CD4-positive, alpha-beta T cell treated with Interleukin-17A for 1 hour (primary cell): ENCODE results near the gene PHF2.
"Not testable (repeated sequence)": the region's sequence is repeated elsewhere in the genome, so short reads cannot be mapped to it uniquely, and the experiment has no call there.

Experiments used
- DNase-seq: peaks from one replicate; pipeline ENCODE4 v3.0.0-alpha.2; 2020

PHF2 gene

DNA sequence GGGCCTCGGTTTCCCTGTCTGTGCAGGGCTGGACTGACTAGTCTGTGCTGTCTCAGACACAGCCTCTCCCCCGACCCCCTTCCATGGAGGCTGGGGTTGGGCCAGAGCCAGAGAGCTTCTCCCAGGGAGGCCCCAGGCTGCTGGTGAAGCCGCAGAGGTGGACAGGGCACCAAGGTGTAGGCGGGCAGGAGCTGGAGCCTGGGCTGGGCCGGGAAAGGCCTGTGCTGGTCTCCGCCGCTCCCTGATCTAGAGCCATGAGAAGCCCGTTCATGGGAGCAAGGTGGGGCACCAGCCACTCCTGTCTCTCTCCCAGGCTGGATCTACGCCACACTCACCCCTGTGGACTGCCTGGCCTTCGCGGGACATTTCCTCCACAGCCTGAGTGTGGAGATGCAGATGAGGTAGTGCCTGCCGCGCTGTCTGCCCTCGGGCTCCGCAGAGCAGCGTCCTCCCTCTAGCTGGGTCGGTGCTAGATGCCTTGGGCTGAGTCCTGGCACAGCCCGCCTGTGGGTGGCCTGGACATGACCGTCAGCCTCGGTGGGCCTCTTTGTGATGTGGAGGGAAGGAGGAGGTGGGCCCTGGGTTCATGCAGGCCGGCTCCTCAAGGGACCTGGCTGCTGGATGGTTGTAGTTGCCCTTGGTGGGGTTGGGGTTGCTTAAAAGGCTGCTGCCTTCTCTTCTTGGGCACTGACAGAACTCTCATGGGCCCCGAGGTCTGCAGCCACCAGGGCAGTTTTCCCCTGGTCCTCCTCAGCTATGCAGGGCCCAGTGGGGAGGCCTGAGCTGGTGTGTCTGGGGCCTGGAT is 79.4 kb downstream of the PHF2 start:
- no peak for DNase-seq

DNA sequence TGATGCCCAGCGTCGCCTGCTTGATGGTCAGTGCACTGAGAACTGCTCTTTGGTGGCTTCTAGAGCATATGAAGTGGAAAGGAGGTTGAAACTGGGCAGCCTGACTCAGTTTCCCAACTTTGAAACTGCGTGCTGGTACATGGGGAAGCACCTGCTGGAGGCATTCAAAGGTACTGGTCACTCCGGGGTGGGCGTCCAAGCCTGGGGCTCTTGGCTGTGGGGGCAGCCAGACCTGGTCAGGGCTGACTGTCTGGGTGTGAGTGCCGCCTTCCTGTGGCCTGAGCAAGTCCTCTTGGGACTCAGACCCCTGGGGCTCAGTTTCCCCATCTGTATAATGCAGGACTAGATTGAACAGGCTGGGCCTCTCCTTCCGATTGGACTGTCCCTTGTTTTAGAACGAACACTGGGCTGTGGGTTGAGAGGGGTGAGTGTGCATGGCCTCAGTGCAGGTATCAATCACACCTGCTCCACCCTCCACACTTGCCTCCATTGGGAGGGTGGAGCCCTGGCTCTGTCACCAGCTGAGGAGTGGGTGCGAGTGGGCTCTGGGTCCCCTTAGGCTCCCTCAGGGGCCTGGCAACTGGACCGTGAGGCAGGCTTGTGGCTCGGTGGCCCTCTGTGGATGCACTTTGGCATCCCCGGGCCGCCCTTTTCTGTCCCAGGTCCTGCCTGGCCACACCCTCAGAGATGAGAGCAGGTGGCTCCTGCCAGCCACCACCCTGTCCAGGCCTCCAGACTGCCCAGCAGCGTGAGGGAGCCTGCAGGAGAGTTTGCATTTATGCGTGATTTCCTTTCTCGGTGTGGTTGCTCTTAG is 80.2 kb downstream of the PHF2 start:
- no peak for DNase-seq

DNA sequence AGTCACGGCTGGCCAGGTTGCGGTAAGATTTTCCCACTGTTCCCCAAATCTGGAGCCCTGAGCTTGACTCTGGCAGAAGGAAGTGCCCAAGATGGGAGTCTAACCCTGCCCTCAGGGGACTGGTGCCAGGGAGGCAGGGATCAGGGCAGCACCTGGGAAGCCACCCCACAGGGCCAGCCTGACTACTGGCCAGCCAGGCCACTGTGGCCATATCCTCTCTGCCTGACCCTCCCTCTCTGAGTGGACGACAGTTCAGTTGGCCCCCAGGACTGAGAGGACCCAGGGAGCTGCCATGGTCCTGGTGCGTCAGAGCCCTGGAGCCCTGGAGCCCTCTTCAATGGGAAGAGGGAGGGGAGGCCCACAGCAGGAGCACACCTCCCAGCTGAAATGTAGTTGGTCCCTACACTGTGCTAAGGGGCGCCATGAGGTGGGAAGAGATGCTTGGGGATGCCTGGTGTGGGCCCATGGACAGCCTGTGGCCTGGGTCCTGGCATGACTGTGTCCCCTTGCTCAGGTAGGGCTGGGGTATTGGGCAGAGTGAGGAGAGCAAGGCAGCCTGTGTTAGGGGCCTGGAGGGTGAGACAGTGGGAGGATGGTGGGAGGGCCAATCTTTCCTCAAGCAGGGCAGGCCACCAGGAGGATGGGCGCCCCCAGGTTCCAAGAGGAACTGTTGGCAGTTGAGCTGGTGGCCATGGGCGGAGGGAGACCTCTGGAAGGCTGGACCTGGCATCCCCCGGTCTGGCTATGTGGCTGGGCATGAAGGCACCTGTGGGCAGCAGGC is 81.1 kb downstream of the PHF2 start:
- no peak for DNase-seq

DNA sequence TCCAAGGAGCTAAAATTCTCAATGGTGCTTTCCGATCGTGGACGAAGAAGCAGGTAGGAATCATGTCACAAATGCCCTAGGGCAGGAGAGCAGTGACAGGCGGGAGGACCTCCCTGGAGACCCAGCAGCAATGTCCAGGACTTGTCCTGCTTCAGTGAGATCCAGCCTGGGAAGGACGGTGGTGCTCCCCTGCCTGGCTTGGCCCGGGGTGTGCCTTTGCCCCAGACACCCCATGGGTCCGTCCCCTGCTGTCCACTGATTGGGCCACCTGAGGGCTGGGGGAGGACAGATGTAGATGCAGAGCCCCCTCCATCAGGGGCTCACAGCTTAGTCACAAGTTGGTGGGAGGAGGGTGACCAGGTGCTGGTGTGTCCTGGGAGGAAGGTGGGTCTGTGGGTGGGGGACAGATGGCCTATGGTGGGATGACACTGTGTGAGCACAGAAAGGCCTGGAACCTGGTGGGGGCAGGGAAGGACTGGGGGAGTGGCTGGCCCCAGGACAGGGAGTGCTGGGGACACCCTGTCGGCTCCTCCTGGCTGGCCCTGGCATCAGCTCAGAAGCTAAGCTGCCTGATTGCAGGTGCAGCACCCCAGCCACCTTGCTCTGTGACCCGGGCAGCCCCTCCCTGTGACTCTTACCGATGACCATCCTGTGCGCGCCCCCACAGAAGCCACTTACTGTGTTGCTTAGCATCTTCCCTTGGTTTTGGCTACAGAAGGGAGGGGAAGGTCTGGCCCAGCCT is 82.0 kb downstream of the PHF2 start:
- DNase-seq, result no peak

DNA sequence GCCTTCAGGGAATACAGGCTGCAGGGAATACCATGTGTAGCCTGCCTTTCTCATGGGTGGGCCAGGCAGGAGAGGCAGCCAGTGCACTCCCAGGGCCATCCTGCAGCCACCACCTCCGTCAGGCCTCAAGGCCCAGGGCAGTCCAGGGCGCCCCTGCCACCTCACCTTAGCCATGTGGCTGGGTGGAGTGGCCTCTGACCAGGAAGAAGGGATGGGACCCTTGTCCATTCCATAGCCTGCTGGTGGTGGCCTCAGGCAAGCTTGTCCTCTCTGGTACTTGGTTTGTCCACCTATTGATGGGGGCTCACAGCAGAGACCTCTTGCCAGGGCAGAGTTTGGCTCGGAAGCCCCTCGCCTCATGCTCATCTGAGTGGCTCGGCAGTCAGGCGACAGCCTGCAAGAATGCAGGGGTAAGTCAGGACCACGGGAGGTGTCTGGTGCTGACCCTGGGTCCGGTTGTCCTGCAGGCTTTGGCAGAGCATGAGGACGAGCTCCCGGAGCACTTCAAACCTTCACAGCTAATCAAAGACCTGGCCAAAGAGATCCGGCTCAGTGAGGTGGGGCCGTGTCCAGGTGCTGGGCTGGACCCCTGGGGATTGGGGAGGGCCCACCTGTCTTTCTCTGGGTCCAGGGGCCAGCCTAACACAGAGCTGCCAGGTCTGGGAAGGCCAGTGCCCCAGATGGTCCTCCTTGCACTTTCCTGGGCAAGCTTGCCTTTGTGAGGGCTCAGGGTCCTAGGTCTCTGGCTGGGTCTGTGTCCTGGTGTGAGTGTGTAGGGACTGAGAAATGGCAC is 82.9 kb downstream of the PHF2 start:
- DNase-seq, result no peak

DNA sequence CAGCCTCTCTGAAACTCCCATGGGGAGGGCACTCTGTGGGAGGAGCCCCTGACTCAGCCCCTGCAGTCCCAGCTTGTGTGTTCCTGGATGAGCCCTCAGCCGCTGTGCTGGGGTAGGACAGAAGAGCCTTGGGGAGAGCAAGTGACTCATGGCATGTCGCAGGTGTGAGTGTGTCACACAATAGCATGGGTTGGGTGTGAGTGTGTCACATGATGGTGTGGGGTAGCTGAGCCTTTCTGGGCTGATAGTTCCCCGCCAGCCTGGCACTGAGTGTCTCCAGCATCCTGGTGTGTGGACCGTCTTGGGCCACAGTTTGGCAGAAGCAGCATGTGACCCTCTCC is 83.4 kb downstream of the PHF2 start:
- no peak for DNase-seq

DNA sequence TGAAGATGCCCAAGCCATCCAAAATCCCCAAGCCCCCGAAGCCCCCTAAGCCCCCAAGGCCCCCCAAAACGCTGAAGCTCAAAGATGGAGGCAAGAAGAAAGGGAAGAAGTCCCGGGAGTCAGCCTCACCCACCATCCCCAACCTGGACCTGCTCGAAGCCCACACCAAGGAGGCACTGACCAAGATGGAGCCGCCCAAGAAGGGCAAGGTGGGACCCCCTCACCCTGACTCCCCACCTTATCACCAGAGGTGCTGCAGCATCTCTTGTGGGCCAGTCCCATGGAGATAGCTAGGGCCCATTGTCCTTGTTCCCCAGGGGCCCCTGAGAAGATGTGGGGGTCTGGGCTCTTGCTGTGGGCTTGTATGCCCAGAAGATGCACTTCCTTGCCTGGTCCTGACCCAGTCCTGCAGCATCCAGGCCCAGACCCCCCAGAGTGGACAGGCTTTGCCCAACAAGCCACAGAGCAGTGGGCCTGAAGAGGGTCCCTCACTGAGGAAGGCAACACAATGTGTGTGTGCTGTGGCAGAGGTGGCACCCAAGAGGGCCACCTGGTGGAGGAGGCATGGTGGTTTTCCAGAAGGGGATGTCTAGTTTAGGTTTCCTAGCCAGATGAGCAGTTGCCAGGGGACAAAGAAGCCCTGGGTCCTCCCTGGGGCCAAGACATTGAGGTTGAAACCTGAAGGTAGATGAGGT is 84.1 kb downstream of the PHF2 start:
- no peak for DNase-seq

DNA sequence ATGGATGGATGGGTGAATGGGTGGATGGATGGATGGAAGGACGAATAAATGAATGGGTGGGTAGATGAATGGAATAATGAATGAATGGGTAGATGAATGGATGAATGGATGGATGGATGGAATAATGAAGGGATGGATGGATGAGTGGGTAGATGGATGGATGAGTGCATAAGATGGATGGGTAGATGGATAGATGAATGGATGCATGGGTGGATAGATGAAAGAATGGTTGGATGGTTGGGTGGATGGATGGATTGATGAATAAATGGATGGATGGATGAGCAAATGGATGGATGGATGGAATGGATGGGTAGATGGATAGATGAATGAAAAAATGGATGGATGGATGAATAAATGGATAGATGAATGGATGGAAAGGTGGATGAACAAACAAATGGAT is 85.2 kb downstream of the PHF2 start:
- DNase-seq, result no peak

DNA sequence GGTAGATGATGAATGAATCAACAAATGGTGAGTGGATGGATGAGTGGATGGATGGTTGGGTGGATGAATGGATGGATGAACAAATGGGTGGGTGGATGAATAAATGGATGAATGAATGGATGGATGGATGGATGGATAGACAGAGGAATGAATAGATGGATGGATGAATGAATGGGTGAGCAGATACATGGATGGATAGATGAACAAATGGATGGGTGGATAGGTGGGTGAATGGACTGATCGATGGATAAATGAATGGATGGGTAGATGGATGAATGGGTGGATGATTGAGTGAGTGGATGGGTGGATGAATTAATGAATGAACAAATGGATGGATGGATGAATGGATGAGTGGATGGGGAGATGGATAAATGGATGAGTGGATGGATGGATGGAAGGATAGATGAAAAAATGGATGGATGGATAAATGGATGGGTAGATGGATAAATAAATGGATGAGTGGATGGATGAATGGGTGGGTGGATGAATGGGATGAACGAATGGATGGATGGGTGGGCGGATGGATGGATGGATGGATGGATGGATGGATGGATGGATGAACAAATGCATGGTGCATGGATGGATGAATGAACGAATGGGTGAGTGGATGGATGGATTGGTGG is 85.7 kb downstream of the PHF2 start:
- DNase-seq, result no peak

DNA sequence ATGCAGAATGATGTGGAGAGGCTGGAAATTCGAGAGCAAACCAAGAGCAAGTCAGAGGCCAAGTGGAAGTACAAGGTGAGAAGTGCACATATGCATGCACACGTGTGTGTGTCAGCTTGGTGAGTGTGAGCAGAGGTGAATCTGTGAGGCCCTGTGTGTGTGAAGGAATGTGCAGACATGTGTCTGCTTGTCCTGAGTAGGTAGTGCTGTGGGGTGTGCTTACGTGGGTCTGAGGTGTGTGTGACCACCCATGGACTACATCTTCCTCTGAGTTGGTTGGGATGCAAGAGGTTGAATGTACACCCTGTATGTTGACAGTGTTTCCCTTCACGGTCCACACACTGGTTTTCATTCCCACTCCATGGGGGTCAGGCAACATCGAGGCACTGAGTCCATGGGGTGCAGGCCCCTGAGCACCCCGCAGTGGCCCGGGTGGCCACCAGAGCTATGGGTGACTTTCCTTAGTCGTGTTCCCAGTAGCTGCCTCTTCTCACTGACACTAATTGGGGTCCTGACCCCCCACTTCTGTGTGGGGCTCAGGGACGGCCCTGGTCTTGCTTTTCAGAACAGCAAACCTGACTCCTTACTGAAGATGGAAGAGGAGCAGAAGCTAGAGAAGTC is 86.7 kb downstream of the PHF2 start:
- DNase-seq, result no peak

DNA sequence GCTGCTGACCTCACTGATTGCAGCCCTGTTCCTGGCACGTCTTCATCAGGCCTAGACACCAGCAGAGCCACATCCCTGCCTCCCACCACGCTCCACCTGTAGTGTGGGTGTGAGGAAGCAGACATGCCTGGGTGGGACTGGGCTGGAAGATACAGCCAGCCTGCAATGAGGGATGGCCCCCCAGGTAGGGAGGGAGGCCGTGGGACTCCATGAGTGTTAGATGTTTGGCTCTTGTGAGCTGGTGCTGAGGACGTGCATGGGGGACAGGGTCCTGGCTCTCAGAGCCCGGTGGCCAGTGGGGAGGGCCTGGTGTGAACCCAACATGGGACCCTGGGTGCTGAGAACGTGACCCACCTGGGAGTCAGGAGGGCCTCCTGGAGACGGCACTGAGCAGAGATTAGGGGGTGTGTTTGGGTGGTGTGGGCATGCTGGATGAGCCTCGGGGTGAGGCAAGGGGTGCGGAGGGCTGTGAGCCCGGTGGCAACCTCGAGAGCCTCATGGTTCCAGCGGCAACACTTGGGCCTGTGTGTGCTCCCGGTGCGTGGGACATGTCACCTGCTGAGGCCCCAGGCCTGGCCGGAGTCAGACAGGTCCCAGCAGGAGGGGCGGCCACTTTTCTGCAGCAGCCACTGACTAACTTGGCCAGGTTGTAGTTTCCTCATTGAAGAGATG is 87.6 kb downstream of the PHF2 start:
- no peak for DNase-seq

DNA sequence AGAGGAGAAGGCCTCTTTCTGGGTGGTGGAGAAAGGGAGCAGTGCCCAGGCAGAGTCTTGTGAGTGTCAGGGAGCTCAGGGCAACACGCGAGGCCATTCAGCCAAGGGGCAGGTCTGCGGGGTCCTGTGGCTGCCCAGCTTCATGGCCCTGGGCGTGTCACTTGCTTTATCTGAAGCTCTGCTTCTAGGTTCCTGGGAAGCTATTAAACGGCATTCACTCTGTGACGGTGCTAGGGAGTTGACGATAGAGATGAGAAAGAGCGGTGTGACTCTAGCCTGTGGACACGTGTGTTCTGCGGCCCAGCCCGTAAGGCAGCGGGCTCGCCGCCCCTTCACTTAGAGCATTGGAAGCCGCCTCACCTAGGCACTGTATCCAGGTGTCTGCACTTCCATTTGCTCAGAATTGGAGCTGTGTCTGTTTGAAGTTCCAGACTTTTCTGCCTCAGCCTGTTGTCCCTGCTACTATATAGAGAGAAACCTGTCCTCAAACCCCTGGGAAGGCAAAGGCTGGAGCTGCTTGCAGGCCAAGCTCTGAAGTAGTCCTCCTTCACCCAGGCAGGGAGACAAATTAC is 88.3 kb downstream of the PHF2 start:
- no peak for DNase-seq

DNA sequence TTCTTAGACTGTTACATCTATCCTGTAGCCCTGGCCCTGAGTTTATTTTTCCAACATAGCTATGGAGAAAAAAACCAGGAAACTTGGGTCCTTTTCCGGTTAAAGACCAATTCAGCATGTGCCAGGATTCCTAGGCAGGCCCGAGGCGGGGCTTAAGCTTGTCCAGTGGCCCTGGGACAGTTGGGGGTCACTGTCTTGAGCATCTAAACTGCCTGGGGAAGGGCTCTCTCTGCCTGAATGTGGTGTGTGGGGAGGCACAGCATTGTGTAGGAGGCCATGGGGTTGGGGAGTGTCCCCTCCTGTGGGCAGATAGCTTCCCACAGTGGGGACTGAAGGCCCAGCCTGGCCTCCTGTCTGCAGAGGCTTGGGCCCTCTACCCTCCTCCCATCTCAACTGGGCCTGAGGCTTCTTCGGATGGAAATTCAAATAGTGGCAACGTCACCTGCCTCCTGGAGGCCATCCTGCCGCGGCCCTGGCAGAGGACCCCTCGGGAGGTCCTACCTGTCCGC is 88.8 kb downstream of the PHF2 start:
- DNase-seq, result no peak

DNA sequence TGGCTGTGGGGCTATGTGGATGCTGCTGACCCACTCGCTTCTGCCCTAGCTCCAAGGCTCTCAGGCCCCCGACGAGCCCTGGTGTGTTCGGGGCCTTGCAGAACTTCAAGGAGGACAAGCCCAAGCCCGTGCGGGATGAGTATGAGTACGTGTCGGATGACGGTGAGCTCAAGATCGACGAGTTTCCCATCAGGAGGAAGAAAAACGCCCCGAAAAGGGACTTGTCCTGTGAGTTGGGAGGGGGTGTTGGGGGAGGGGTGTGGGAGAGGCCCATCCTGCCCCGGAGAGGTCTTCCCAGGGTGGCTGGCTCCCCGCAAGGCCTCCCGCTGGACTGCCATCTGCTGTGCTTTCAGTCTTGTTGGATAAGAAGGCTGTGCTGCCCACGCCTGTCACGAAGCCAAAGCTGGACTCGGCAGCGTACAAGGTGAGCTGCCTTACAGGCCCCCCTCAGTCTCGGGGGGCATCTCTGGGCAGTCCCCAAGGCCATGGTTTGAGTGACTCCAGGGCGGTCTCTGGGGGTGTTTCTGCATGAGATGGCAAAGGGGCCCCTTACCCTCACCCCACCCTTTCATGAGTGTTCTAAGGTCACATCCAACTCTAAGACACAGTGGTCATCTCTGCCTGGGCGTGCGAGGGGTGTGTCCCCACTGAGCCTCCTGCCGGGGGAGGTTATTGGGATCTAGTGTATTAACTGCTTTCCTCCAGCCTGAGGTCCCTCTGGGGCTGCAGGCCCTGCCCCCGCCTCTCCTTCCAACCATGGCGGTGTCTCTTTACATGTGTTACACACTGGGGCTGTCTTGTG is 89.5 kb downstream of the PHF2 start:
- no peak for DNase-seq

DNA sequence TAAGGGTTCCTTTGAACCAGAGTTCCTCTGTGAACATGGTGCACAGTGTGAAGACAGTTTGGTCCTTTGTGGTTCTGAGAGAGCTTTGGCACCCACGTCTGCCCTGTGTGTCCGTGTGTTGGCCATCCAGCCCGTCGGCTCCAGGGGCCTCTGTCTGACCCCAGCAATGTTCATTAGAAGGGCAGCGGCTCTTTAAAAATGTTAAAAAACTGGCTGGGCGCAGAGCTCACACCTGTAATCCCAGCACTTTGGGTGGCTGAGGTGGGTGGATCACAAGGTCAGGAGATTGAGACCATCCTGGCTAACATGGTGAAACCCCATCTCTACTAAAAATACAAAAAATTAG is 90.0 kb downstream of the PHF2 start:
- DNase-seq, result not testable (repeated sequence)

DNA sequence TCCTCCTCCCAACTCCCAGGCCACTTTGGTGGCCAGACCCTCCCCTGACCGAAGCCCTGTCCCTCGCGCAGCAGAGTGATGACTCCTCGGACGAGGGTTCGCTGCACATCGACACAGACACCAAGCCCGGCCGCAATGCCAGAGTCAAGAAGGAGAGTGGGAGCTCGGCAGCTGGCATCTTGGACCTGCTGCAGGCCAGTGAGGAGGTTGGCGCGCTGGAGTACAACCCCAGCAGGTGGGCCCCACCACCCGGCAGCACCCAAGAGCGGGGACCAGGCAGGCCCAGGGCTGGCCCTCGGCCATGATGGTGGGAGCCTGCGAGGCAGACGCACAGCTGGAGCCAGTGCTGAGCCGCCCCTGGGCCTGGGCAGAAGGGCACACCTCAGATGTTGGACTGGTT is 90.6 kb downstream of the PHF2 start:
- no peak for DNase-seq

DNA sequence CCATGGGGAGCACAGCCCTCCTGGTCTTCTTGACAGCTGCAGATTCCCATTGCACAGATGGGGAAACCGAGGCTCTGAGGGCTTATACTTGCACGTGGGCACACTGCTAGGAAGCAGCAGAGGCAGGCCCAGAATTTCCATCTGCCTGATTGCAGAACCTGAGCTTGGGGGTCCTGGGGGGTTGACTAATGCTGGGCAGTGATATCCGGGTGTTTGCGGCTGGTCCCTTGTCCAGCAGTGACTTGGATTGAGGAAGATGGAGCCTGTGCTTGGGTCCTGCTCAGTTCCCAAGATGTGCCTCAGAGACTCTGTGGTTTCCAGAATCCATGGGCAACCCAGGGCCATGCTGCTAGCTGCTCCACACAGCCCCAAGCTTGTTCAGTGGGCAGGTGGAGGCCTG is 91.2 kb downstream of the PHF2 start:
- no peak for DNase-seq

DNA sequence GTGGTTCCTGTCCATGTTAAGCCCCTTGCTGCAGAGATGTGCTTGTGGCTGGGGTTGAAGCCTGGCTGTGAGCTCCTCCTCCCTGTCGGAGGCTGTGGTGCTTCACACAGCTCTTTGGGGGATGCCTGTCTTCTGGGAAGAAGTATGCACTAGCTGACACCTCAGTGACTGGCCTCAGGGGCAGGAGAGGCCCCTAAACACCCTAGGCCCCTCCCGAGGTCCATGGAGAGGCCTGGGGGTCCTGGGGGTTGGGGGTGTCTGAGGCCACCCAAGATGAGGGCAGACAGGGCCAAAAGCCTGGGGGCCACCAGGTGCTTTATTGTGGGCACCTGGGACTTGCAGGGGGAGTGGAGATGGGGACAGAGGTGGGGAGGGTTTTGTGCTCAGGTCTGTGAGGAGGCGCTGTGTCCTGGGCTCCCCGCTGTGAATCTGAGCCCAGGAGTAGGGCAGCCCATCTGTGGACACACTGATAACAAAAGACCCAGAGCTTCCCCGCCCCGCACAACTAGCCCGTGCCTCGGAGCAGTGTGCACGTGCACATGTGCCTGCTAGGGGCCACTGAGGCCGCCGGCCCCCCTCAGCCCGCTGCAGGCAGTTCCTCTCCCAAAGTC is 92.0 kb downstream of the PHF2 start:
- no peak for DNase-seq
